Ishikawa (cell line): ENCODE results near the gene MYF6.

Experiments
- EP300 ChIP-seq: IDR thresholded peaks from 2 replicates; pipeline ENCODE4 v1.6.1; 2012; ENCODE audit warnings: borderline replicate concordance
- FOXM1 ChIP-seq: IDR thresholded peaks from 2 replicates; pipeline ENCODE4 v1.6.1; 2012; ENCODE audit warnings: low read depth, borderline replicate concordance
- NFIC ChIP-seq: IDR thresholded peaks from 2 replicates; pipeline ENCODE4 v1.6.1; 2012
- REST ChIP-seq: IDR thresholded peaks from 2 replicates; pipeline ENCODE4 v1.6.1; 2012; ENCODE audit warnings: low read depth, mild to moderate bottlenecking

GRCh38 chr12:80677994-80678393 lies 29.4 kb upstream of the MYF6 start:
- no peak for TF ChIP-seq REST
- no peak for TF ChIP-seq EP300
- no peak for TF ChIP-seq NFIC
- no peak for TF ChIP-seq FOXM1
